Endothelial cell (in vitro differentiated cells): ENCODE results near the gene TTI1. TPM values are rescaled to one million over a fixed set of nuclear protein-coding genes. Genes with fewer than 3 reads are reported as not detected.

Source experiments
- DNase-seq: peaks from one replicate; pipeline ENCODE4 v3.0.0; 2021; ENCODE audit warnings: low spot score
- H3K27ac Mint-ChIP-seq: one replicate; pipeline ENCODE4 v1.8.0; 2021; ENCODE audit warnings: mixed read lengths, inconsistent platforms; ENCODE audit not compliant: unreplicated experiment
- H3K27me3 Mint-ChIP-seq: one replicate; pipeline ENCODE4 v1.8.0; 2021; ENCODE audit warnings: mild to moderate bottlenecking, moderate library complexity, mixed read lengths, inconsistent platforms; ENCODE audit not compliant: unreplicated experiment
- H3K36me3 Mint-ChIP-seq: one replicate; pipeline ENCODE4 v1.8.0; 2021; ENCODE audit warnings: mild to moderate bottlenecking, low read depth, mixed read lengths, inconsistent platforms; ENCODE audit not compliant: unreplicated experiment
- H3K4me1 Mint-ChIP-seq: one replicate; pipeline ENCODE4 v1.8.0; 2021; ENCODE audit warnings: mild to moderate bottlenecking, mixed read lengths, inconsistent platforms; ENCODE audit not compliant: unreplicated experiment
- H3K4me3 Mint-ChIP-seq: one replicate; pipeline ENCODE4 v1.8.0; 2021; ENCODE audit warnings: mild to moderate bottlenecking, mixed read lengths, inconsistent platforms; ENCODE audit not compliant: unreplicated experiment
- H3K9me3 Mint-ChIP-seq: one replicate; pipeline ENCODE4 v1.8.0; 2021; ENCODE audit warnings: mixed read lengths, inconsistent platforms; ENCODE audit not compliant: unreplicated experiment
- total RNA-seq: library from RNA; stranded (reverse); fragmentation: NEBNext Ultra II Directional; extraction: Animal tissue kit (Norgen Biotek cat#: 25700); gene quantifications from one replicate; pipeline ENCODE4 v1.2.1, GENCODE V29; 2021; ENCODE audit not compliant: unreplicated experiment
- TF ChIP-seq, protein P1 (sequence below): fragments of 200-600 bp; sonication (generic); IDR thresholded peaks from one replicate; pipeline ENCODE4 v1.5.0; 2021; ENCODE audit warnings: antibody characterized with exemption; ENCODE audit not compliant: unreplicated experiment

Gene TTI1
- total RNA-seq, 1 donor from 2014 or later, result 31.9 TPM

DNA sequence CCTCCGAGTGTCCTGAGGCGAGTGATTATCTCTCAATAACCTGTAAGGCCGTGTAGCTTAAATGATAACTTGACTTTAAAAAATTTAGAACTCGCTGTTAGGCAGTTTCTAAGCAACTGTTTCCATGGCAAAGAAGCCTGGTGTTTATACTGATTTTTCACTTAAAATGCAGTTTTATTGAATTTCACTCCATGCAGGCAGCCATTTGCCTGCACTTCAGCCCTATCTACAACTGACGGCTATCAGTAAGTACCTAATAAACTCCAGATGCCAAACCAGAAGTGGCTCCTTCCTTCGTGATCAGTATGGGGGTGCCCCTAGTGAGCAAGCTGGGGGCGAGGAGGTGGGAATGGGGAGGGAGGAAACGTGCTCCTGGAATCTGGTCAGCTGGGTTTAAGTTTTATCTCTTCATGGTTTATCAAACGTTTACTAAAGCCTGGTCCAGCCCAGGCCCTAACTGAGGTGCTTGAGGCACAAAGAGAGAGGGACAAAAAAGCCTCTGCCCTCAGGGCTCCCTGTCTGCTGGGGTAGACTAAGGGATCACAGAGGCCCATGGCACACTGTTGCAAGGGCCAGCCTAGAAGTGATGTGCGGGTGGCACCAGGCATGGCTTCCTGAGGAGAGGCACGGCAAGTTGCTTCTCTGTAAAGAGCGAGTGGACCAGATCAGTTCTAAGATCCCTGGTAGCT, 45.5 kb downstream of the TTI1 start:
- TF ChIP-seq, protein P1, sequence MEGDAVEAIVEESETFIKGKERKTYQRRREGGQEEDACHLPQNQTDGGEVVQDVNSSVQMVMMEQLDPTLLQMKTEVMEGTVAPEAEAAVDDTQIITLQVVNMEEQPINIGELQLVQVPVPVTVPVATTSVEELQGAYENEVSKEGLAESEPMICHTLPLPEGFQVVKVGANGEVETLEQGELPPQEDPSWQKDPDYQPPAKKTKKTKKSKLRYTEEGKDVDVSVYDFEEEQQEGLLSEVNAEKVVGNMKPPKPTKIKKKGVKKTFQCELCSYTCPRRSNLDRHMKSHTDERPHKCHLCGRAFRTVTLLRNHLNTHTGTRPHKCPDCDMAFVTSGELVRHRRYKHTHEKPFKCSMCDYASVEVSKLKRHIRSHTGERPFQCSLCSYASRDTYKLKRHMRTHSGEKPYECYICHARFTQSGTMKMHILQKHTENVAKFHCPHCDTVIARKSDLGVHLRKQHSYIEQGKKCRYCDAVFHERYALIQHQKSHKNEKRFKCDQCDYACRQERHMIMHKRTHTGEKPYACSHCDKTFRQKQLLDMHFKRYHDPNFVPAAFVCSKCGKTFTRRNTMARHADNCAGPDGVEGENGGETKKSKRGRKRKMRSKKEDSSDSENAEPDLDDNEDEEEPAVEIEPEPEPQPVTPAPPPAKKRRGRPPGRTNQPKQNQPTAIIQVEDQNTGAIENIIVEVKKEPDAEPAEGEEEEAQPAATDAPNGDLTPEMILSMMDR, result no peak
- H3K9me3 Mint-ChIP-seq, result no peaks in the 10 kb centered on the region
- H3K4me3 Mint-ChIP-seq, result no peak overlapping the region
- no peak for DNase-seq
- no peak overlapping the region for H3K27ac Mint-ChIP-seq
- no peaks in the 10 kb centered on the region for H3K27me3 Mint-ChIP-seq
- H3K36me3 Mint-ChIP-seq, result peaks cover 9% of the 10 kb centered on the region
- peaks cover 33% of the 10 kb centered on the region for H3K4me1 Mint-ChIP-seq

GRCh38 chr20:37986873-37987601, 46.2 kb downstream of the TTI1 start:
- peaks cover 9% of the 10 kb centered on the region for H3K36me3 Mint-ChIP-seq
- TF ChIP-seq, protein P1, result no peak
- H3K4me1 Mint-ChIP-seq, result peaks cover 33% of the 10 kb centered on the region
- H3K9me3 Mint-ChIP-seq, result no peaks in the 10 kb centered on the region
- no peaks in the 10 kb centered on the region for H3K27me3 Mint-ChIP-seq
- H3K27ac Mint-ChIP-seq, result no peak overlapping the region
- no peak overlapping the region for H3K4me3 Mint-ChIP-seq
- no peak for DNase-seq

GRCh38 chr20:37986044-37986858, 47.0 kb downstream of the TTI1 start:
- Mint-ChIP-seq H3K27me3 (no peaks in the 10 kb centered on the region), H3K27ac (no peak overlapping the region), H3K36me3 (peaks cover 13% of the 10 kb centered on the region), H3K4me1 (peaks cover 29% of the 10 kb centered on the region), H3K4me3 (no peak overlapping the region), H3K9me3 (no peaks in the 10 kb centered on the region)
- no peak for DNase-seq
- TF ChIP-seq, protein P1, result no peak

DNA sequence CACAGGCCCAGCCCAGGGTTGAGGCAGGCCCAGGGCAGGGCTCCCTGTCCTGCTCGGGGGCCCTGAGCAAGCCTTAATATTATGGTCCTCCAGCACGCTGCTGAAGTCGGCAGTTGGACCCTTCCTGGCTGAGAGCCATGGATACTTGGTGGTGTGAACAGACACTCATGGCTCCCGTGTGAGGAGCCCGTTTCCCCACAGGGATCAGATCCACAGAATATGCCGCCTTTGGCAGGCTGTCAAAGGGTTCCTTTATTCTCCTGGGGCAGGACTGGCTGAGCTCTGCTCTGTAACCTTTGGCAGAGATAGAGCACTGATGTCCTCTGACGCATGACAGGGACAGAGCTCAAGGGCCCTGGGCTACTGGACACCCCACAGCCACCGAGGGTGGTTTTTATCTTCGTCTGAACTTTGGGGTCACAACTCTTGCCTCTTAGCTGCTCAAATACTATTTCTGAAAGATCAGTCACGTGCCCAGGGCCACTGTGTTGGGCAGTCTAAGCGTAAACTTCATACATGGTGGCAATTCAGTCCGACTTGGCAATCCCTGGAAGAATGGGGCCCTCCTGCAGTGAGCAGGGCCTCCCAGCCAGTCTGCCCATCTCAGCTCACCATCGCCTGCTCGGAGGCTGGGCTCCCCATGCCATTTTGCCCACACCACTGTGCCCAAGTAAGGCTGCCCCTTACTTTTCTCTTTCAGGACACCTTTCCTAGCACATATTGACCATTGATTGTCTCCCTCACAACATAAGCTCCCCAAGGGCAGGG, 49.1 kb downstream of the TTI1 start:
- no peak for DNase-seq
- H3K4me1 Mint-ChIP-seq, result peaks cover 8% of the 10 kb centered on the region
- H3K9me3 Mint-ChIP-seq, result no peaks in the 10 kb centered on the region
- no peaks in the 10 kb centered on the region for H3K27me3 Mint-ChIP-seq
- H3K27ac Mint-ChIP-seq, result no peak overlapping the region
- peaks cover 13% of the 10 kb centered on the region for H3K36me3 Mint-ChIP-seq
- H3K4me3 Mint-ChIP-seq, result no peak overlapping the region
- TF ChIP-seq, protein P1, result no peak
